K562 (cell line): Measurements from ENCODE around the gene DYRK1A. TPM values are rescaled to one million over a fixed set of nuclear protein-coding genes. Genes with fewer than 3 reads are reported as not detected.

Experiments used
- ARID1B ChIP-seq: fragments of 450-650 bp; IDR thresholded peaks from 2 replicates; pipeline ENCODE4 v1.6.1; 2016; ENCODE audit warnings: antibody characterized with exemption, mild to moderate bottlenecking, inconsistent platforms
- CTCFL ChIP-seq: IDR thresholded peaks from 2 replicates; pipeline ENCODE4 v1.6.1; 2011; ENCODE audit warnings: borderline replicate concordance, low read depth, mild to moderate bottlenecking, moderate library complexity, low read length; ENCODE audit not compliant: insufficient read depth, poor library complexity, severe bottlenecking
- EP400 ChIP-seq: fragments of 450-650 bp; IDR thresholded peaks from 2 replicates; pipeline ENCODE4 v1.6.1; 2017; ENCODE audit warnings: antibody characterized with exemption, mild to moderate bottlenecking, moderate library complexity
- GTF2F1 ChIP-seq: IDR thresholded peaks from 2 replicates; pipeline ENCODE4 v1.6.1; 2011; ENCODE audit warnings: low read depth, low read length, improper control_type of control experiment
- JUND ChIP-seq, 2 experiments: IDR thresholded peaks; 2 replicates in 1 of 2; 3 replicates in 1 of 2; pipeline ENCODE4 v1.6.1; 2011; ENCODE audit warnings: borderline replicate concordance in 2 of 2, low read depth in 2 of 2, low read length in 2 of 2, improper control_type of control experiment in 1 of 2, missing biosample characterization in 1 of 2, missing genetic modification characterization in 1 of 2, missing genetic modification reagents in 1 of 2
- KDM4B ChIP-seq, 2 experiments: fragments of 450-650 bp in 1 of 2; sonication (generic) in 1 of 2; IDR thresholded peaks; 2 replicates each; pipeline ENCODE4 v1.6.1; 2016 to 2017; ENCODE audit warnings: borderline replicate concordance in 2 of 2, antibody characterized with exemption in 1 of 2, low read depth in 1 of 2, mild to moderate bottlenecking in 1 of 2
- LCOR ChIP-seq: sonication (generic); formaldehyde crosslinking; IDR thresholded peaks from 2 replicates; pipeline ENCODE4 v1.8.0; 2022; ENCODE audit warnings: mild to moderate bottlenecking, missing genetic modification reagents
- TRIM28 ChIP-seq: fragments of 450-650 bp; IDR thresholded peaks from 2 replicates; pipeline ENCODE4 v1.6.1; 2017
- UBTF ChIP-seq, 2 experiments: IDR thresholded peaks; 2 replicates each; pipeline ENCODE4 v1.6.1; 2012; ENCODE audit warnings: improper control_type of control experiment in 2 of 2, low read depth in 2 of 2, low read length in 2 of 2, borderline replicate concordance in 1 of 2
- ZBTB11 ChIP-seq, 3 experiments: fragments of 200-800 bp in 1 of 3; fragments of 250-450 bp in 1 of 3; fragments of 450-650 bp in 1 of 3; sonication (Bioruptor Pico) in 1 of 3; sonication (Bioruptor generic) in 1 of 3; formaldehyde crosslinking in 1 of 3; IDR thresholded peaks; 2 replicates each; pipeline versions ENCODE4 v1.6.1 to v1.8.0; 2016 to 2022; ENCODE audit warnings: mild to moderate bottlenecking in 2 of 3, missing genetic modification characterization in 2 of 3, missing compliant biosample characterization in 1 of 3, moderate library complexity in 1 of 3
- ZBTB49 ChIP-seq: sonication (generic); formaldehyde crosslinking; IDR thresholded peaks from 2 replicates; pipeline ENCODE4 v1.8.0; 2022; ENCODE audit warnings: missing genetic modification reagents, mild to moderate bottlenecking, borderline replicate concordance
- ZNF280B ChIP-seq: fragments of 250-450 bp; sonication (Bioruptor Pico); IDR thresholded peaks from 2 replicates; pipeline ENCODE4 v1.5.1; 2021; ENCODE audit warnings: mild to moderate bottlenecking
- polyA plus RNA-seq, 8 experiments: library from polyadenylated mRNA; depleted of rRNA in 4 of 8; stranded (reverse) in 5 of 8; unstranded in 3 of 8; fragments of >200 nt; fragmentation: Nextera tagmentation in 2 of 8; fragmentation: Illumina TruSeq in 1 of 8; extraction: Ambion mirVana in 2 of 8; extraction: Trizol in 1 of 8; gene quantifications; 2 replicates each; pipeline versions ENCODE4 v1.2.1 to v1.2.3, GENCODE V29; 2011 to 2014; ENCODE audit warnings: inconsistent platforms in 1 of 8, missing spikeins in 1 of 8
- total RNA-seq, 7 experiments: library from RNA; depleted of rRNA in 6 of 7; stranded (reverse); fragments of >200 nt in 6 of 7; fragmentation: Illumina TruSeq in 2 of 7; extraction: Trizol in 2 of 7; gene quantifications; 2 replicates each; pipeline versions ENCODE4 v1.2.1 to v1.2.3, GENCODE V29; 2011 to 2021; ENCODE audit warnings: low replicate concordance in 1 of 7

DYRK1A gene
- total and polyA plus RNA-seq, 9 of the 15 experiments (the other 6 are each of a cell fraction or from before 2014, with no cell fraction given), result 3.7 to 64.8 (median 42.3) TPM

GRCh38 chr21:37536616-37537278, 170.2 kb downstream of the DYRK1A start (continued):
- TF ChIP-seq ZBTB11 (CRISPR knock-in tag; IDR thresholded peaks at IDR 0.05) (0 out of 6 replicates have a peak, but pooled peaks of 1 of the 3 experiments have one; percentile 36), CTCFL (no peak), LCOR (0 out of 2 replicates have a peak, but pooled peaks have one; percentile 20), ZNF280B (CRISPR knock-in tag) (peak; percentile 88), ARID1B (peak; percentile 70), ZBTB49 (CRISPR knock-in tag) (no peak), JUND (IDR thresholded peaks at IDR 0.05; ENCODE audit: borderline replicate concordance, low read depth, low read length) (peak; percentile 9; the same call in 1 of the 2 replicates), JUND (tag; IDR thresholded peaks at IDR 0.05; ENCODE audit: borderline replicate concordance, low read depth, low read length) (no peak; the same call in 2 of the 3 replicates), UBTF (IDR thresholded peaks at IDR 0.05; ENCODE audit: borderline replicate concordance in 1 of 2, low read depth in 2 of 2, low read length in 2 of 2) (no peak), TRIM28 (peak; percentile 95), EP400 (peak; percentile 39; the same call in 1 of the 2 replicates), GTF2F1 (no peak), KDM4B (IDR thresholded peaks at IDR 0.05; ENCODE audit: borderline replicate concordance in 2 of 2, low read depth in 1 of 2) (no peak)
